Transverse colon (tissue), 4 donors: ENCODE measurements around the gene POC1A. TPM values are rescaled to one million over a fixed set of nuclear protein-coding genes. Genes with fewer than 3 reads are reported as not detected.

Source experiments
- DNase-seq: peaks from one replicate; pipeline ENCODE4 v3.0.0-alpha.2; 2019
- H3K27ac ChIP-seq, 4 donors: fragments of 200-600 bp; sonication (generic); 2 replicates each; pipeline ENCODE4 v1.5.1; 2016 to 2018; ENCODE audit warnings: inconsistent platforms in 4 of 4
- H3K27me3 ChIP-seq: fragments of 200-600 bp; sonication (generic); 2 replicates; pipeline ENCODE4 v1.5.1; 2017; ENCODE audit warnings: inconsistent platforms
- H3K36me3 ChIP-seq, 4 donors: fragments of 200-600 bp; sonication (generic); 2 replicates each; pipeline ENCODE4 v1.5.1; 2017 to 2019; ENCODE audit warnings: inconsistent platforms in 4 of 4
- H3K4me1 ChIP-seq, 4 donors: fragments of 200-600 bp; sonication (generic); 2 replicates each; pipeline ENCODE4 v1.5.1; 2017 to 2020; ENCODE audit warnings: inconsistent platforms in 4 of 4
- H3K4me3 ChIP-seq, 4 donors: fragments of 200-600 bp; sonication (generic); 1 replicate in 1 of 4; 2 replicates in 3 of 4; pipeline versions ENCODE4 v1.5.1 to v1.6.1; 2017 to 2019; ENCODE audit warnings: inconsistent platforms in 4 of 4
- H3K9me3 ChIP-seq, 2 donors: fragments of 200-600 bp; sonication (generic); 2 replicates each; pipeline ENCODE4 v1.5.1; 2017 to 2019; ENCODE audit warnings: inconsistent platforms in 2 of 2
- CTCF ChIP-seq, 5 experiments: fragments of 200-600 bp in 3 of 5; fragments of 450-650 bp in 2 of 5; sonication (generic) in 3 of 5; IDR thresholded peaks; 1 replicate in 2 of 5; 2 replicates in 3 of 5; pipeline ENCODE4 v1.5.1; 2016 to 2017; ENCODE audit warnings: antibody characterized with exemption in 5 of 5, inconsistent platforms in 3 of 5, mild to moderate bottlenecking in 2 of 5, moderate library complexity in 1 of 5
- EP300 ChIP-seq: sonication (generic); formaldehyde crosslinking; IDR thresholded peaks from one replicate; pipeline ENCODE4 v1.6.1; 2017; ENCODE audit warnings: antibody characterized with exemption, low read depth
- POLR2A ChIP-seq: fragments of 450-650 bp; IDR thresholded peaks from one replicate; pipeline ENCODE4 v1.6.1; 2016; ENCODE audit warnings: antibody characterized with exemption, mild to moderate bottlenecking, moderate library complexity
- POLR2AphosphoS5 ChIP-seq, 3 donors: sonication (generic); formaldehyde crosslinking; IDR thresholded peaks; one replicate each; pipeline ENCODE4 v1.6.1; 2016; ENCODE audit warnings: antibody characterized with exemption in 3 of 3
- WGBS, 2 donors: methylation state at CpG; one replicate each; pipeline ENCODE4 v1.1.5; 2018; ENCODE audit warnings: low coverage in 1 of 2; 5-methylcytosine and 5-hydroxymethylcytosine counted together
- in situ Hi-C, 4 donors: fragments of 200-750 bp; cut with MboI; loops; one replicate each; pipeline versions ENCODE4 v1.15.0 to v1.15.1; 2017; ENCODE audit warnings: low sequenced_read_pairs in 3 of 4, low pct_ligation_motif_present in 1 of 4, low pct_unique_long_range_greater_than_20kb in 1 of 4
- intact Hi-C: fragments of 100-400 bp; cut with DNase I; formaldehyde crosslinking; loops from one replicate; pipeline ENCODE4 v1.15.1; 2023; ENCODE audit warnings: low total_unique reads
- total RNA-seq, 4 donors: library from RNA; depleted of rRNA; stranded (reverse); fragments of >200 nt; gene quantifications; one replicate each; pipeline ENCODE4 v1.1.0, GENCODE V29; 2016

Gene POC1A
- total RNA-seq, 4 donors from 2014 or later = 0.80 to 3.1 (median 2.2) TPM; not detected in 1

- intact Hi-C loops (no loop called here), in situ Hi-C loops (no loop called here)
- TF ChIP-seq CTCF (IDR thresholded peaks at IDR 0.05) (no peak), POLR2AphosphoS5 (IDR thresholded peaks at IDR 0.05) (no peak), POLR2A (no peak), EP300 (no peak)
- Histone ChIP-seq H3K4me3 (no peak overlapping the region), H3K9me3 (no peaks in the 10 kb centered on the region), H3K4me1 (no peaks in the 10 kb centered on the region), H3K36me3 (no peaks in the 10 kb centered on the region), H3K27me3 (no peaks in the 10 kb centered on the region), H3K27ac (no peak overlapping the region)
- 81 to 94% methylated on average over 5 to 8 of the region's 8 CpGs for WGBS, 2 donors
- DNase-seq = no peak
Observed at GRCh38 chr3:52176180-52176752, 22.0 kb upstream of the POC1A start.

- no peaks in the 10 kb centered on the region for H3K9me3 ChIP-seq
- intact Hi-C loops (no loop called here), in situ Hi-C loops (no loop called here)
- DNase-seq = no peak
- H3K27ac ChIP-seq = no peak overlapping the region
- H3K4me3 ChIP-seq = no peak overlapping the region
- WGBS, 2 donors = 91% methylated on average over 14 of the region's 14 CpGs; no CpG with 5 or more reads in 1 of the 2 donors
- no peaks in the 10 kb centered on the region for H3K36me3 ChIP-seq
- no peaks in the 10 kb centered on the region for H3K4me1 ChIP-seq
- H3K27me3 ChIP-seq = no peaks in the 10 kb centered on the region
- TF ChIP-seq EP300 = no peak
- no peak for TF ChIP-seq POLR2AphosphoS5 (IDR thresholded peaks at IDR 0.05)
- TF ChIP-seq CTCF (IDR thresholded peaks at IDR 0.05) = no peak
- TF ChIP-seq POLR2A = no peak
Observed at GRCh38 chr3:52175416-52176179, 21.4 kb upstream of the POC1A start.

- TF ChIP-seq CTCF (IDR thresholded peaks at IDR 0.05) (no peak), POLR2A (no peak), POLR2AphosphoS5 (IDR thresholded peaks at IDR 0.05) (no peak), EP300 (no peak)
- Histone ChIP-seq H3K4me3 (no peak overlapping the region), H3K4me1 (no peaks in the 10 kb centered on the region), H3K36me3 (no peaks in the 10 kb centered on the region), H3K9me3 (no peaks in the 10 kb centered on the region), H3K27ac (no peak overlapping the region), H3K27me3 (no peaks in the 10 kb centered on the region)
- in situ Hi-C loops (no loop called here), intact Hi-C loops (no loop called here)
- 80% methylated on average over 9 of the region's 9 CpGs; no CpG with 5 or more reads in 1 of the 2 donors for WGBS, 2 donors
- no peak for DNase-seq
Observed at GRCh38 chr3:52174896-52175295, 20.7 kb upstream of the POC1A start.

GRCh38 chr3:52173101-52173500, 18.9 kb upstream of the POC1A start:
- in situ Hi-C loops = no loop called here
- intact Hi-C loops = no loop called here
- no peaks in the 10 kb centered on the region for H3K27me3 ChIP-seq
- no peaks in the 10 kb centered on the region for H3K4me1 ChIP-seq
- no peaks in the 10 kb centered on the region for H3K36me3 ChIP-seq
- no peak overlapping the region for H3K27ac ChIP-seq
- TF ChIP-seq POLR2AphosphoS5 (IDR thresholded peaks at IDR 0.05) (no peak), POLR2A (no peak), CTCF (IDR thresholded peaks at IDR 0.05) (no peak), EP300 (no peak)
- 92% methylated on average over 1 of the region's 1 CpG; no CpG with 5 or more reads in 1 of the 2 donors for WGBS, 2 donors
- no peaks in the 10 kb centered on the region for H3K9me3 ChIP-seq
- no peak overlapping the region for H3K4me3 ChIP-seq
- no peak for DNase-seq
